ENCODE results near the gene LEMD1. TPM values are rescaled to one million over a fixed set of nuclear protein-coding genes. Genes with fewer than 3 reads are reported as not detected.

The LEMD1 gene
- total RNA-seq, 2 donors from 2014 or later = not detected

- Mint-ChIP-seq H3K4me3 (no peak overlapping the region), H3K27me3 (peaks cover 43% of the 10 kb centered on the region), H3K4me1 (peaks cover 13% of the 10 kb centered on the region), H3K27ac (no peak overlapping the region), H3K36me3 (ENCODE audit: low read depth) (peaks cover 3% of the 10 kb centered on the region)
- DNase-seq (no peak), ATAC-seq (no peak)
- H3K9me3 ChIP-seq (ENCODE audit: control insufficient read depth, low read length, poor library complexity, severe bottlenecking) = no peaks in the 10 kb centered on the region
Observed at GRCh38 chr1:205358579-205358978, 63.3 kb downstream of the LEMD1 start.

GRCh38 chr1:205357567-205357966, 64.3 kb downstream of the LEMD1 start:
- DNase-seq (no peak), ATAC-seq (no peak)
- Mint-ChIP-seq H3K4me1 (peaks cover 13% of the 10 kb centered on the region), H3K36me3 (ENCODE audit: low read depth) (peaks cover 3% of the 10 kb centered on the region), H3K27me3 (peaks cover 43% of the 10 kb centered on the region), H3K4me3 (no peak overlapping the region), H3K27ac (no peak overlapping the region)
- H3K9me3 ChIP-seq (ENCODE audit: control insufficient read depth, low read length, poor library complexity, severe bottlenecking) = no peaks in the 10 kb centered on the region

- no peaks in the 10 kb centered on the region for H3K9me3 ChIP-seq (ENCODE audit: control insufficient read depth, low read length, poor library complexity, severe bottlenecking)
- no peak for ATAC-seq
- Mint-ChIP-seq H3K27me3 (peaks cover 49% of the 10 kb centered on the region), H3K27ac (no peak within 1 kb of the TSS), H3K36me3 (ENCODE audit: low read depth) (peaks cover 3% of the 10 kb centered on the region), H3K4me3 (no peak within 1 kb of the TSS), H3K4me1 (peaks cover 10% of the 10 kb centered on the region)
- DNase-seq = no peak
Observed at GRCh38 chr1:205356440-205357139, 65.3 kb downstream of the LEMD1 start, which contains the start of gene KLHDC8A. KLHDC8A (minus strand) TSS chr1:205356922; CDS start chr1:205343604, 13,318 bp downstream.

GRCh38 chr1:205355075-205355453, 66.8 kb downstream of the LEMD1 start:
- peaks cover 7% of the 10 kb centered on the region for H3K4me1 Mint-ChIP-seq
- no peaks in the 10 kb centered on the region for H3K9me3 ChIP-seq (ENCODE audit: control insufficient read depth, low read length, poor library complexity, severe bottlenecking)
- ATAC-seq (no peak), DNase-seq (no peak)
- H3K4me3 Mint-ChIP-seq = no peak overlapping the region
- no peak overlapping the region for H3K27ac Mint-ChIP-seq
- H3K36me3 Mint-ChIP-seq (ENCODE audit: low read depth) = peaks cover 3% of the 10 kb centered on the region
- H3K27me3 Mint-ChIP-seq = peaks cover 45% of the 10 kb centered on the region

GRCh38 chr1:205354259-205355074, 67.4 kb downstream of the LEMD1 start:
- ATAC-seq = peak; percentile 79
- Mint-ChIP-seq H3K27me3 (peaks cover 48% of the 10 kb centered on the region), H3K4me3 (no peak overlapping the region), H3K4me1 (peaks cover 9% of the 10 kb centered on the region), H3K36me3 (ENCODE audit: low read depth) (peaks cover 3% of the 10 kb centered on the region), H3K27ac (no peak overlapping the region)
- no peaks in the 10 kb centered on the region for H3K9me3 ChIP-seq (ENCODE audit: control insufficient read depth, low read length, poor library complexity, severe bottlenecking)
- peak; percentile 22 to 51 (median 25) for DNase-seq

GRCh38 chr1:205353612-205354011, 68.2 kb downstream of the LEMD1 start:
- no peak overlapping the region for H3K4me3 Mint-ChIP-seq
- no peak overlapping the region for H3K27ac Mint-ChIP-seq
- H3K36me3 Mint-ChIP-seq (ENCODE audit: low read depth) = peaks cover under 1% of the 10 kb centered on the region
- DNase-seq = no peak
- peaks cover 55% of the 10 kb centered on the region for H3K27me3 Mint-ChIP-seq
- H3K9me3 ChIP-seq (ENCODE audit: control insufficient read depth, low read length, poor library complexity, severe bottlenecking) = no peaks in the 10 kb centered on the region
- peaks cover 7% of the 10 kb centered on the region for H3K4me1 Mint-ChIP-seq
- no peak for ATAC-seq

GRCh38 chr1:205353191-205353590, 68.7 kb downstream of the LEMD1 start:
- Mint-ChIP-seq H3K4me3 (no peak overlapping the region), H3K36me3 (ENCODE audit: low read depth) (no peaks in the 10 kb centered on the region), H3K4me1 (peaks cover 6% of the 10 kb centered on the region), H3K27me3 (peaks cover 54% of the 10 kb centered on the region), H3K27ac (no peak overlapping the region)
- DNase-seq (no peak), ATAC-seq (no peak)
- no peaks in the 10 kb centered on the region for H3K9me3 ChIP-seq (ENCODE audit: control insufficient read depth, low read length, poor library complexity, severe bottlenecking)

- Mint-ChIP-seq H3K4me3 (no peak overlapping the region), H3K27ac (no peak overlapping the region), H3K4me1 (peaks cover 4% of the 10 kb centered on the region), H3K27me3 (peaks cover 52% of the 10 kb centered on the region), H3K36me3 (ENCODE audit: low read depth) (no peaks in the 10 kb centered on the region)
- DNase-seq (no peak), ATAC-seq (no peak)
- H3K9me3 ChIP-seq (ENCODE audit: control insufficient read depth, low read length, poor library complexity, severe bottlenecking) = no peaks in the 10 kb centered on the region
Observed at GRCh38 chr1:205351984-205352713, 69.7 kb downstream of the LEMD1 start.

- DNase-seq = no peak
- Mint-ChIP-seq H3K4me1 (peaks cover 4% of the 10 kb centered on the region), H3K36me3 (ENCODE audit: low read depth) (no peaks in the 10 kb centered on the region), H3K4me3 (no peak overlapping the region), H3K27me3 (peaks cover 53% of the 10 kb centered on the region), H3K27ac (no peak overlapping the region)
- H3K9me3 ChIP-seq (ENCODE audit: control insufficient read depth, low read length, poor library complexity, severe bottlenecking) = no peaks in the 10 kb centered on the region
- no peak for ATAC-seq
Observed at GRCh38 chr1:205350691-205351141, 71.1 kb downstream of the LEMD1 start.

GRCh38 chr1:205350124-205350523, 71.7 kb downstream of the LEMD1 start:
- H3K4me3 Mint-ChIP-seq = no peak overlapping the region
- H3K27me3 Mint-ChIP-seq = peaks cover 54% of the 10 kb centered on the region
- peaks cover 2% of the 10 kb centered on the region for H3K4me1 Mint-ChIP-seq
- no peak for ATAC-seq
- H3K27ac Mint-ChIP-seq = no peak overlapping the region
- DNase-seq = no peak
- H3K9me3 ChIP-seq (ENCODE audit: control insufficient read depth, low read length, poor library complexity, severe bottlenecking) = no peaks in the 10 kb centered on the region
- H3K36me3 Mint-ChIP-seq (ENCODE audit: low read depth) = no peaks in the 10 kb centered on the region

- peaks cover 58% of the 10 kb centered on the region for H3K27me3 Mint-ChIP-seq
- no peak overlapping the region for H3K27ac Mint-ChIP-seq
- H3K4me3 Mint-ChIP-seq = no peak overlapping the region
- peaks cover 10% of the 10 kb centered on the region for H3K4me1 Mint-ChIP-seq
- DNase-seq (no peak), ATAC-seq (no peak)
- H3K36me3 Mint-ChIP-seq (ENCODE audit: low read depth) = no peaks in the 10 kb centered on the region
- no peaks in the 10 kb centered on the region for H3K9me3 ChIP-seq (ENCODE audit: control insufficient read depth, low read length, poor library complexity, severe bottlenecking)
Observed at GRCh38 chr1:205348554-205349487, 73.0 kb downstream of the LEMD1 start.

- no peak overlapping the region for H3K27ac Mint-ChIP-seq
- ATAC-seq (no peak), DNase-seq (no peak)
- peaks cover 16% of the 10 kb centered on the region for H3K4me1 Mint-ChIP-seq
- no peak overlapping the region for H3K4me3 Mint-ChIP-seq
- H3K36me3 Mint-ChIP-seq (ENCODE audit: low read depth) = peaks cover 4% of the 10 kb centered on the region
- H3K27me3 Mint-ChIP-seq = peaks cover 62% of the 10 kb centered on the region
- H3K9me3 ChIP-seq (ENCODE audit: control insufficient read depth, low read length, poor library complexity, severe bottlenecking) = no peaks in the 10 kb centered on the region
Observed at GRCh38 chr1:205346956-205347574, 74.8 kb downstream of the LEMD1 start.
